GM11168 (cell line): ENCODE measurements around the gene NBEA.

Source experiments
- in situ Hi-C: fragments of 300-500 bp; cut with MboI; formaldehyde crosslinking; loops from one replicate; pipeline ENCODE4 v1.12.0; 2022; ENCODE audit warnings: low sequenced_read_pairs; ENCODE audit not compliant: unreplicated experiment

The NBEA gene

GRCh38 chr13:35228536-35228935 is 286.5 kb downstream of the NBEA start:
- in situ Hi-C loops = no loop called here

- in situ Hi-C loops = no loop called here
Observed at GRCh38 chr13:35231426-35231825, 289.4 kb downstream of the NBEA start.

- in situ Hi-C loops = no loop called here
Observed at GRCh38 chr13:35238274-35238673, 296.2 kb downstream of the NBEA start.

- in situ Hi-C loops = no loop called here
Observed at GRCh38 chr13:35252536-35253205, 310.6 kb downstream of the NBEA start.

GRCh38 chr13:35255241-35255640 is 313.2 kb downstream of the NBEA start:
- in situ Hi-C loops = no loop called here

GRCh38 chr13:35256459-35257148 is 314.5 kb downstream of the NBEA start:
- in situ Hi-C loops = no loop called here

GRCh38 chr13:35260316-35260715 is 318.2 kb downstream of the NBEA start:
- in situ Hi-C loops = no loop called here

- in situ Hi-C loops = no loop called here
Observed at GRCh38 chr13:35266412-35266811, 324.3 kb downstream of the NBEA start.

GRCh38 chr13:35278917-35279316 is 336.8 kb downstream of the NBEA start:
- in situ Hi-C loops = no loop called here

- in situ Hi-C loops = no loop called here
Observed at GRCh38 chr13:35279500-35279899, 337.4 kb downstream of the NBEA start.

GRCh38 chr13:35283856-35284255 is 341.8 kb downstream of the NBEA start:
- in situ Hi-C loops = no loop called here

- in situ Hi-C loops = no loop called here
Observed at GRCh38 chr13:35285677-35286076, 343.6 kb downstream of the NBEA start.

- in situ Hi-C loops = no loop called here
Observed at GRCh38 chr13:35292329-35292728, 350.3 kb downstream of the NBEA start.

GRCh38 chr13:35293579-35294226 is 351.6 kb downstream of the NBEA start:
- in situ Hi-C loops = no loop called here

- in situ Hi-C loops = no loop called here
Observed at GRCh38 chr13:35309706-35310105, 367.6 kb downstream of the NBEA start.

- in situ Hi-C loops = no loop called here
Observed at GRCh38 chr13:35332134-35332533, 390.1 kb downstream of the NBEA start.

GRCh38 chr13:35333157-35333556 is 391.1 kb downstream of the NBEA start:
- in situ Hi-C loops = no loop called here

GRCh38 chr13:35342440-35342839 is 400.4 kb downstream of the NBEA start:
- in situ Hi-C loops = no loop called here

- in situ Hi-C loops = no loop called here
Observed at GRCh38 chr13:35343417-35343816, 401.3 kb downstream of the NBEA start.

- in situ Hi-C loops = no loop called here
Observed at GRCh38 chr13:35345992-35346391, 403.9 kb downstream of the NBEA start.

- in situ Hi-C loops = no loop called here
Observed at GRCh38 chr13:35346494-35346893, 404.4 kb downstream of the NBEA start.
